Esophagus squamous epithelium (tissue), 4 donors: ENCODE data around the gene PI4KA.

Experiments used
- CTCF ChIP-seq, 6 experiments: fragments of 450-650 bp in 4 of 6; fragments of 200-600 bp in 2 of 6; sonication (generic) in 2 of 6; IDR thresholded peaks; one replicate each; pipeline ENCODE4 v1.5.1; 2016 to 2019; ENCODE audit warnings: antibody characterized with exemption in 6 of 6, mild to moderate bottlenecking in 4 of 6, moderate library complexity in 4 of 6
- POLR2A ChIP-seq, 4 donors: fragments of 450-650 bp; IDR thresholded peaks; one replicate each; pipeline ENCODE4 v1.6.1; 2017; ENCODE audit warnings: antibody characterized with exemption in 4 of 4, mild to moderate bottlenecking in 4 of 4, moderate library complexity in 3 of 4

- no peak for TF ChIP-seq CTCF (IDR thresholded peaks at IDR 0.05)
- TF ChIP-seq POLR2A (IDR thresholded peaks at IDR 0.05): no peak
Measured at GRCh38 chr22:20764729-20765128, 93.9 kb downstream of the PI4KA start.
